GM12878 (cell line): Measurements from ENCODE around the gene PPP1R14B. TPM values are rescaled to one million over a fixed set of nuclear protein-coding genes. Genes with fewer than 3 reads are reported as not detected.

Experiments used
- ATAC-seq: fragments of 200-7000 bp; cut with Tn5 transposase; 3 replicates; pipeline ENCODE4 v1.9.1; 2020; ENCODE audit warnings: mild to moderate bottlenecking, moderate library complexity
- BruUV-seq: library from RNA; stranded (reverse); fragments of 400-500 nt; replicated peaks from 2 replicates; lab custom pipeline; 2021; lab: Mats Ljungman, UMichigan
- CTCF ChIA-PET: fragments of 300-600 bp; sonication (Branson Sonifier 250); formaldehyde crosslinking; extraction: SDS; loops from one replicate; lab custom pipeline; 2021; ENCODE audit warnings: inconsistent platforms; lab: Yijun Ruan, JAX
- POLR2A ChIA-PET: fragments of 350-600 bp; formaldehyde crosslinking; extraction: SDS; loops from one replicate; lab custom pipeline; 2021; ENCODE audit warnings: inconsistent platforms; lab: Charles Lee
- RAD21 ChIA-PET: fragments of 300-600 bp; sonication (Branson Sonifier 250); formaldehyde crosslinking; loops from one replicate; lab custom pipeline; 2023; ENCODE audit warnings: antibody characterized with exemption; ENCODE audit not compliant: unreplicated experiment; lab: Charles Lee
- SMC1A ChIA-PET: fragments of 300-600 bp; sonication (Branson Sonifier 250); formaldehyde crosslinking; loops from one replicate; lab custom pipeline; 2023; ENCODE audit not compliant: unreplicated experiment, uncharacterized antibody; lab: Charles Lee
- DNase-seq: peaks from one replicate; pipeline ENCODE4 v3.0.0-alpha.2; 2011; ENCODE audit warnings: low read depth, low spot score
- FAIRE-seq: peaks from 3 replicates; lab custom pipeline; 2011; peaks lifted over from hg19 to GRCh38; lab: Jason Lieb, UNC
- H2AFZ ChIP-seq: 2 replicates; pipeline ENCODE4 v1.6.0; 2011; ENCODE audit warnings: low read depth, low read length, control low read depth; ENCODE audit not compliant: control insufficient read depth
- H3K27ac ChIP-seq: 2 replicates; pipeline ENCODE4 v1.5.1; 2011; ENCODE audit warnings: control low read depth; ENCODE audit not compliant: control insufficient read depth, insufficient read depth
- H3K27me3 ChIP-seq, 2 experiments: replicated peaks in 1 of 2; 2 replicates each; pipeline versions ENCODE4 v1.6.0 to v1.6.1; 2011; ENCODE audit warnings: low read length in 1 of 2; ENCODE audit not compliant: control insufficient read depth in 2 of 2, insufficient read depth in 2 of 2
- H3K36me3 ChIP-seq, 2 experiments: 2 replicates each; pipeline ENCODE4 v1.5.1; 2011; ENCODE audit warnings: low read length in 1 of 2; ENCODE audit not compliant: control insufficient read depth in 2 of 2, insufficient read depth in 2 of 2
- H3K4me1 ChIP-seq: 2 replicates; pipeline ENCODE4 v1.6.1; 2011; ENCODE audit warnings: mild to moderate bottlenecking, low read length, moderate library complexity, mixed read lengths; ENCODE audit not compliant: control insufficient read depth, insufficient read depth
- H3K4me2 ChIP-seq: 2 replicates; pipeline ENCODE4 v1.6.0; 2011; ENCODE audit warnings: control low read depth; ENCODE audit not compliant: control insufficient read depth, insufficient read depth
- H3K4me3 ChIP-seq: fragments of 200-600 bp; sonication (generic); 2 replicates; pipeline ENCODE4 v1.5.1; 2016
- H3K79me2 ChIP-seq: 2 replicates; pipeline ENCODE4 v1.6.0; 2011; ENCODE audit warnings: low read length; ENCODE audit not compliant: control insufficient read depth, insufficient read depth
- H3K9ac ChIP-seq: 2 replicates; pipeline ENCODE4 v1.8.0; 2011; ENCODE audit warnings: low read length, control low read depth, mixed read lengths; ENCODE audit not compliant: control insufficient read depth, insufficient read depth
- H3K9me3 ChIP-seq: replicated peaks from 3 replicates; pipeline ENCODE4 v1.5.1; 2011; ENCODE audit warnings: mild to moderate bottlenecking, low read length; ENCODE audit not compliant: control insufficient read depth, insufficient read depth
- H4K20me1 ChIP-seq: 2 replicates; pipeline ENCODE4 v1.6.0; 2011; ENCODE audit not compliant: control insufficient read depth, insufficient read depth
- BCL11A ChIP-seq: IDR thresholded peaks from 2 replicates; pipeline ENCODE4 v1.6.1; 2011; ENCODE audit warnings: low read depth, low read length
- BHLHE40 ChIP-seq, 2 experiments: fragments of 450-650 bp in 1 of 2; IDR thresholded peaks; 2 replicates each; pipeline ENCODE4 v1.6.1; 2011 to 2017; ENCODE audit warnings: low read depth in 2 of 2, borderline replicate concordance in 1 of 2, improper control_type of control experiment in 1 of 2, low read length in 1 of 2, mild to moderate bottlenecking in 1 of 2
- EGR1 ChIP-seq, 2 experiments: IDR thresholded peaks; 1 replicate in 1 of 2; 2 replicates in 1 of 2; pipeline ENCODE4 v1.6.1; 2011 to 2012; ENCODE audit warnings: low read depth in 2 of 2, low read length in 2 of 2, borderline replicate concordance in 1 of 2, mild to moderate bottlenecking in 1 of 2, moderate library complexity in 1 of 2
- EP300 ChIP-seq, 2 experiments: fragments of 150-350 bp in 1 of 2; IDR thresholded peaks; 2 replicates each; pipeline ENCODE4 v1.6.1; 2011 to 2012; ENCODE audit warnings: low read depth in 2 of 2, low read length in 2 of 2, borderline replicate concordance in 1 of 2, improper control_type of control experiment in 1 of 2, inconsistent platforms in 1 of 2; ENCODE audit not compliant: control insufficient read depth in 1 of 2
- GABPA ChIP-seq: IDR thresholded peaks from 2 replicates; pipeline ENCODE4 v1.6.1; 2014; ENCODE audit warnings: antibody characterized with exemption, low read depth, mild to moderate bottlenecking, inconsistent platforms
- IKZF2 ChIP-seq, 2 experiments: fragments of 450-650 bp; IDR thresholded peaks; 2 replicates each; pipeline ENCODE4 v1.6.1; 2017; ENCODE audit warnings: mild to moderate bottlenecking in 2 of 2, moderate library complexity in 2 of 2
- JUND ChIP-seq: IDR thresholded peaks from 2 replicates; pipeline ENCODE4 v1.6.1; 2012; ENCODE audit warnings: low read depth, mild to moderate bottlenecking, low read length, improper control_type of control experiment, moderate library complexity
- NFYA ChIP-seq: IDR thresholded peaks from 2 replicates; pipeline ENCODE4 v1.6.1; 2011; ENCODE audit warnings: low read depth, mild to moderate bottlenecking, low read length, improper control_type of control experiment, borderline replicate concordance
- PAX5 ChIP-seq: IDR thresholded peaks from 2 replicates; pipeline ENCODE4 v1.6.1; 2011; ENCODE audit warnings: low read depth, low read length, borderline replicate concordance
- PBX3 ChIP-seq: IDR thresholded peaks from 2 replicates; pipeline ENCODE4 v1.6.1; 2011; ENCODE audit warnings: mild to moderate bottlenecking, low read depth, low read length, moderate library complexity; ENCODE audit not compliant: insufficient replicate concordance
- RB1 ChIP-seq: fragments of 450-650 bp; formaldehyde crosslinking; IDR thresholded peaks from 2 replicates; pipeline ENCODE4 v1.6.1; 2017; ENCODE audit warnings: mild to moderate bottlenecking, borderline replicate concordance
- RUNX3 ChIP-seq: IDR thresholded peaks from 2 replicates; pipeline ENCODE4 v1.6.1; 2012; ENCODE audit warnings: low read length, inconsistent platforms
- TARDBP ChIP-seq: IDR thresholded peaks from 2 replicates; pipeline ENCODE4 v1.6.1; 2016; ENCODE audit warnings: borderline replicate concordance
- TBL1XR1 ChIP-seq: IDR thresholded peaks from 2 replicates; pipeline ENCODE4 v1.6.1; 2012; ENCODE audit warnings: low read depth, low read length, improper control_type of control experiment
- YY1 ChIP-seq: IDR thresholded peaks from 2 replicates; pipeline ENCODE4 v1.6.1; 2011; ENCODE audit warnings: low read depth, mild to moderate bottlenecking, low read length
- ZBTB40 ChIP-seq: fragments of 450-650 bp; IDR thresholded peaks from 2 replicates; pipeline ENCODE4 v1.6.1; 2016; ENCODE audit warnings: mild to moderate bottlenecking, moderate library complexity, borderline replicate concordance
- ZNF217 ChIP-seq: fragments of 450-650 bp; IDR thresholded peaks from 2 replicates; pipeline ENCODE4 v1.6.1; 2017; ENCODE audit warnings: antibody characterized with exemption, mild to moderate bottlenecking
- ZNF24 ChIP-seq: fragments of 450-650 bp; IDR thresholded peaks from 2 replicates; pipeline ENCODE4 v1.6.1; 2017; ENCODE audit warnings: antibody characterized with exemption, mild to moderate bottlenecking
- WGBS: methylation state at CpG from one replicate; pipeline ENCODE4 v1.1.6; 2016; ENCODE audit warnings: low lambda C conversion rate; ENCODE audit not compliant: insufficient replicate concordance, insufficient coverage; ENCODE audit errors: missing lambda C conversion rate; 5-methylcytosine and 5-hydroxymethylcytosine counted together
- in situ Hi-C: fragments of 300-500 bp; cut with MboI; formaldehyde crosslinking; loops from 9 replicates; pipeline ENCODE4 v1.14.3; 2018; ENCODE audit warnings: mixed read lengths
- intact Hi-C: fragments of 100-400 bp; cut with micrococcal nuclease; formaldehyde crosslinking; loops from one replicate; pipeline ENCODE4 v1.14.2; 2022; ENCODE audit not compliant: unreplicated experiment
- polyA plus RNA-seq, 11 experiments: library from polyadenylated mRNA; depleted of rRNA in 4 of 11; unstranded in 6 of 11; stranded (reverse) in 5 of 11; fragments of >200 nt; fragmentation: Nextera tagmentation in 4 of 11; fragmentation: Illumina TruSeq in 1 of 11; extraction: Ambion mirVana in 4 of 11; extraction: Trizol in 1 of 11; gene quantifications; 1 replicate in 1 of 11; 2 replicates in 10 of 11; pipeline versions ENCODE4 v1.2.1 to v1.2.3, GENCODE V29; 2011 to 2016; ENCODE audit warnings: inconsistent platforms in 2 of 11, missing spikeins in 2 of 11, low read depth in 1 of 11
- total RNA-seq, 4 experiments: library from RNA; depleted of rRNA in 3 of 4; stranded (reverse); fragments of >200 nt in 3 of 4; fragmentation: Illumina TruSeq in 1 of 4; extraction: Trizol in 1 of 4; gene quantifications; 2 replicates each; pipeline versions ENCODE4 v1.2.1 to v1.2.3, GENCODE V29; 2013 to 2021

The PPP1R14B gene
- total and polyA plus RNA-seq, 10 of the 15 experiments (the other 5 are each of a cell fraction or from before 2014, with no cell fraction given): 8.4 to 283 (median 124) TPM

- Histone ChIP-seq H3K9ac (no peak overlapping the region), H3K4me1 (peaks cover 7% of the 10 kb centered on the region), H3K79me2 (no peaks in the 10 kb centered on the region; the same call in 1 of the 2 replicates), H3K4me2 (no peak overlapping the region), H3K36me3 (peaks cover 0 to 5% of the 10 kb centered on the region in 2 experiments; a peak in 2 of 4 replicates), H2AFZ (no peak overlapping the region), H4K20me1 (no peaks in the 10 kb centered on the region), H3K27ac (no peak overlapping the region), H3K27me3 (no peaks in the 10 kb centered on the region), H3K4me3 (no peak overlapping the region), H3K9me3 (no peaks in the 10 kb centered on the region)
- no TSS peak for BruUV-seq
- in situ Hi-C loops: no loop called here
- RAD21 ChIA-PET: no interaction called here
- intact Hi-C loops: no loop called here
- 73% methylated on average over 7 of the region's 7 CpGs for WGBS
- SMC1A ChIA-PET: interaction anchor here (1.1 kb wide), 1 partner anchor 50 kb away, joined by 5 read pairs; no protein-coding TSS in a partner anchor
- POLR2A ChIA-PET: interaction anchor here (1.9 kb wide), 1 partner anchor 16 kb away, joined by 5 read pairs; no protein-coding TSS in a partner anchor
- ATAC-seq (no peak), FAIRE-seq (no peak), DNase-seq (no peak)
- CTCF ChIA-PET: interaction anchor here (1.1 to 1.3 kb wide), 2 partner anchors 50 to 63 kb away, joined by 3 read pairs; partner anchors contain the start of genes PRDX5 and TRMT112
- TF ChIP-seq RUNX3: no peak
- no peak for TF ChIP-seq IKZF2 (IDR thresholded peaks at IDR 0.05)
- no peak for TF ChIP-seq BCL11A
- TF ChIP-seq PBX3: no peak
- no peak for TF ChIP-seq TARDBP
- no peak for TF ChIP-seq NFYA
- no peak for TF ChIP-seq EP300 (IDR thresholded peaks at IDR 0.05; ENCODE audit: borderline replicate concordance in 1 of 2, control insufficient read depth in 1 of 2, low read depth in 2 of 2, low read length in 2 of 2)
- TF ChIP-seq ZNF24: no peak
- TF ChIP-seq BHLHE40 (IDR thresholded peaks at IDR 0.05; ENCODE audit: borderline replicate concordance in 1 of 2, low read depth in 2 of 2, low read length in 1 of 2): no peak
- no peak for TF ChIP-seq YY1
- no peak for TF ChIP-seq RB1
- no peak for TF ChIP-seq JUND
- TF ChIP-seq PAX5: no peak
- no peak for TF ChIP-seq GABPA
- no peak for TF ChIP-seq ZNF217
- TF ChIP-seq EGR1 (IDR thresholded peaks at IDR 0.05; ENCODE audit: borderline replicate concordance in 1 of 2, low read depth in 2 of 2, low read length in 2 of 2): no peak
- TF ChIP-seq TBL1XR1: no peak
- no peak for TF ChIP-seq ZBTB40
These were observed 7.6 kb upstream of the PPP1R14B start for GRCh38 chr11:64254326-64254725.
